ENCODE results near the gene SPRED2.

GRCh38 chr2:65386989-65387388 lies 45.4 kb downstream of the SPRED2 start:
- TF ChIP-seq RAD21 (IDR thresholded peaks at IDR 0.05), result no peak
- no peak for TF ChIP-seq CTCF (IDR thresholded peaks at IDR 0.05; ENCODE audit: low read depth, low read length, missing input control)
- no peak for TF ChIP-seq YY1 (IDR thresholded peaks at IDR 0.05)
- no peak for TF ChIP-seq TAF1 (conservative IDR thresholded peaks at IDR 0.05)
- no peak for TF ChIP-seq REST (IDR thresholded peaks at IDR 0.05)
- no peak for TF ChIP-seq GABPA (IDR thresholded peaks at IDR 0.05 in 1 of 2, conservative IDR thresholded peaks at IDR 0.05 in 1 of 2)
- TF ChIP-seq NR2F2 (IDR thresholded peaks at IDR 0.05), result no peak
- no peak for TF ChIP-seq EGR1 (IDR thresholded peaks at IDR 0.05; ENCODE audit: low read depth in 2 of 2)
- no peak for TF ChIP-seq JUND (IDR thresholded peaks at IDR 0.05)
